HG03060 (cell line): ENCODE measurements around the gene SLIT1.

ENCODE experiments used
- ATAC-seq: cut with Tn5 transposase; IDR thresholded peaks from one replicate; pipeline ENCODE4 v1.9.1; 2021; ENCODE audit warnings: low read depth, moderate number of reproducible peaks; ENCODE audit not compliant: unreplicated experiment

Gene SLIT1

GRCh38 chr10:97175586-97175985, 10.2 kb downstream of the SLIT1 start:
- ATAC-seq: no peak

GRCh38 chr10:97174941-97175340, 10.8 kb downstream of the SLIT1 start:
- ATAC-seq: no peak

- no peak for ATAC-seq
Observed at GRCh38 chr10:97174276-97174775, 11.4 kb downstream of the SLIT1 start.

GRCh38 chr10:97173036-97173435, 12.7 kb downstream of the SLIT1 start:
- ATAC-seq: no peak

GRCh38 chr10:97171001-97171400, 14.8 kb downstream of the SLIT1 start:
- ATAC-seq: no peak

- no peak for ATAC-seq
Observed at GRCh38 chr10:97169911-97170693, 15.7 kb downstream of the SLIT1 start.

GRCh38 chr10:97169063-97169462, 16.7 kb downstream of the SLIT1 start:
- no peak for ATAC-seq

GRCh38 chr10:97168645-97169044, 17.1 kb downstream of the SLIT1 start:
- no peak for ATAC-seq

GRCh38 chr10:97165499-97165898, 20.3 kb downstream of the SLIT1 start:
- no peak for ATAC-seq

GRCh38 chr10:97163781-97164501, 21.8 kb downstream of the SLIT1 start:
- ATAC-seq: no peak

GRCh38 chr10:97163181-97163580, 22.6 kb downstream of the SLIT1 start:
- no peak for ATAC-seq

- no peak for ATAC-seq
Observed at GRCh38 chr10:97159646-97160305, 26.0 kb downstream of the SLIT1 start.

GRCh38 chr10:97157578-97158095, 28.1 kb downstream of the SLIT1 start:
- ATAC-seq: peak; percentile 47

- ATAC-seq: no peak
Observed at GRCh38 chr10:97154781-97155180, 31.0 kb downstream of the SLIT1 start.

GRCh38 chr10:97154162-97154561, 31.6 kb downstream of the SLIT1 start:
- no peak for ATAC-seq

GRCh38 chr10:97153270-97153850, 32.4 kb downstream of the SLIT1 start:
- no peak for ATAC-seq

- ATAC-seq: no peak
Observed at GRCh38 chr10:97151307-97151914, 34.3 kb downstream of the SLIT1 start.

GRCh38 chr10:97150616-97151015, 35.1 kb downstream of the SLIT1 start:
- ATAC-seq: no peak

- ATAC-seq: no peak
Observed at GRCh38 chr10:97150013-97150595, 35.7 kb downstream of the SLIT1 start.

GRCh38 chr10:97149079-97149531, 36.7 kb downstream of the SLIT1 start:
- no peak for ATAC-seq
